Activated naive CD8-positive, alpha-beta T cell treated with anti-CD3 and anti-CD28 coated beads, Interleukin-2, amount 50 U/mL, for 16 hours (primary cell): Measurements from ENCODE around the gene BFAR.
"Not testable (repeated sequence)": the region's sequence is repeated elsewhere in the genome, so short reads cannot be mapped to it uniquely, and the experiment has no call there.

Experiments used
- DNase-seq: peaks from one replicate; pipeline ENCODE4 v3.0.0-alpha.2; 2020; ENCODE audit warnings: low read depth, low spot score

The BFAR gene

DNA sequence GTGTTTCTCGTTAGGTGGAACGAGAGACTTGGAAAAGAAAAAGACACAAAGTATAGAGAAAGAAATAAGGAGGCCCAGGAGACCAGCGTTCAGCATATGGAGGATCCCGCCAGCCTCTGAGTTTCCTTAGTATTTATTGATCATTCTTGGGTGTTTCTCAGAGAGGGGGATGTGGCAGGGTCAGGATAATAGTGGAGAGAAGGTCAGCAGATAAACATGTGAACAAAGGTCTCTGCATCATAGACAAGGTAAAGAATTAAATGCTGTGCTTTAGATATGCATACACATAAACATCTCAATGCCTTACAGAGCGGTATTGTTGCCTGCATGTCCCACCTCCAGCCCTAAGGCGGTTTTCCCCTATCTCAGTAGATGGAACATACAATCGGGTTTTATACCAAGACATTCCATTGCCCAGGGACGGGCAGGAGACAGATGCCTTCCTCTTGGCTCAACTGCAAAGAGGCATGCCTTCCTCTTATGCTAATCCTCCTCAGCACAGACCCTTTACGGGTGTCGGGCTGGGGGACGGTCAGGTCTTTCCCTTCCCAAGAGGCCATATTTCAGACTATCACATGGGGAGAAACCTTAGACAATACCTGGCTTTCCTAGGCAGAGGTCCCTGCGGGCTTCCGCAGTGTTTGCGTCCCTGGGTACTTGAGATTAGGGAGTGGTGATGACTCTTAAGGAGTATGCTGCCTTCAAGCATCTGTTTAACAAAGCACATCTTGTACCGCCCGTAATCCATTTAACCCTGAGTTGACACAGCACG, 3.6 kb downstream of the BFAR start:
- not testable (repeated sequence) for DNase-seq

DNA sequence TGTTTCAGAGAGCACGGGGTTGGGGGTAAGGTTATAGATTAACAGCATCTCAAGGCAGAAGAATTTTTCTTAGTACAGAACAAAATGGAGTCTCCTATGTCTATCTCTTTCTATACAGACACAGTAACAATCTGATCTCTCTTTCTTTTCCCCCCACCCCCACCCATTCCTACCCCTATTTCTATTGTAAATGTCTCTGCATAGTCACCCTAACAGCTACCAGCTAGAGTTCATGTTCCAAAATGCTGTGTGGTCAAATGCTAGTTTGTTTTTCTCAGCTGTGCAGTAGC, 4.1 kb downstream of the BFAR start:
- DNase-seq, result not testable (repeated sequence)

DNA sequence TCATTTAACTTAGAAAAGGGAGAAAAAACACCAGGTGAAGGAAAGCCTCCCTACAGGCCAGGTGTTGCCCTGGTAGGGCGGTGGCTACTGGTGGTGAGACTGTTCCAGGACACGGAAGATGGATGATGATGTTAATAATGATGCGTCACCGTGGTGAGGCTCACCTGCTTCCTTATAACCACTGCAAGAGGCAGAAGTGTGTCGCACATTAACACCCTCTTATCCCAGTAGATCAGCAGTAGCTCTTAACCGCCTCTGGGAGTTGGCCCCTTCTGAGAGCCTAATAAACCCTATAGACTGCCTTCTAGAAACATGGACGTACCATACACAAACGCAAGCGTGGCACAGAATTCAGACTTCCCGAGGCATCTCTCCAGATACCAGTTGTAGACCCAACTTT, 7.8 kb downstream of the BFAR start:
- no peak for DNase-seq

DNA sequence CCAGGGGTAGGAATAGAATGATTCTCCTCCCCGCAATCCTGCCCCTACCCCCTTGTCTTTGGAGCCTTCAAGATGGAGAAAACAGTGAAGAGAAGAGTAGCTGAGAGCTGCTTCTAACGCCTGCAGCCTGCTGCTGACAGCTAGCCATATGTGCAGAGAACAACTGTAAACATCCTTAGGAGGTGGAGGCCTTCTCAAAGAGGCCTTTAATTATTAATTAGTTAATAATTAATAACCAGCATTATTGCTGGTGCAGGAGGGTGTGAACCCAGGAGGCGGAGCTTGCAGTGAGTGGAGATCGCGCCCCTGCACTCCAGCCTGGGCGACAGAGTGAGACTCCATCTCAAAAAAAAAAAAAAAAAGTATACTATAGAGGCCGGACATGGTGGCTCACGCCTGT, 8.5 kb downstream of the BFAR start:
- DNase-seq, result no peak

DNA sequence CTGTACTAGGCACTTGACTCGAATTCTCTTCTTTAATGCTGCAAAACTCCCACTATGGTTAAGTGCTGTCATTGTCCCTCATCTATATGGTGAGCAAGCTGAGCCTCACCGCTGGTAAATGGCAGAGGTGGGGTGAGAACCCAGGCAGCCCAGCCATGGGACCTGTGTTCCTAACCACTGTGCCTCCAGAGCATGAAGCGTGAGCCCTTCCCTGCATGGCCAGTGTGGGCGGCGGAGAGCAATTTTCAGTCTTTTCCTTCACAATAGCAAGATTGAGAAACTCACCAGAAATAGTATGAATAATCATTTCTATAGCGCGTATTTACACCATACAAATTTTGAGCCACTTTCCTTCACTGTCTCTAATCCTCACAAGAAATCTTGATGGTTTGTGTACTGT, 9.2 kb downstream of the BFAR start:
- DNase-seq, result no peak

DNA sequence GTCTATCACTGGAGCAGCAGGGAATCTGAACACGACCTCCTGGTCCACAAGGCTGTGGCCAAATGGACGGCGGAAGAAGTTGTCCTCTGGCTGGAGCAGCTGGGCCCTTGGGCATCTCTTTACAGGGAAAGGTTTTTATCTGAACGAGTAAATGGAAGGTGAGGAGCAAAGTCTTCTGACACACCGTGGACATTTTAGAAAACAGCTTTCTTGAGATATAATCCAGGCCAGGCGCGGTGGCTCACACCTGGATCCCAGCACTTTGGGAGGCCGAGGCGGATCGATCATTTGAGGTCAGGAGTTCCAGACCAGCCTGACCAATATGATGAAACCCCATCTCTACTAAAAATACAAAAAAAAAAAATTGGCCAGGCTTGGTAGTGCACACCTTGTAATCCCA, 17.1 kb downstream of the BFAR start:
- DNase-seq, result no peak

DNA sequence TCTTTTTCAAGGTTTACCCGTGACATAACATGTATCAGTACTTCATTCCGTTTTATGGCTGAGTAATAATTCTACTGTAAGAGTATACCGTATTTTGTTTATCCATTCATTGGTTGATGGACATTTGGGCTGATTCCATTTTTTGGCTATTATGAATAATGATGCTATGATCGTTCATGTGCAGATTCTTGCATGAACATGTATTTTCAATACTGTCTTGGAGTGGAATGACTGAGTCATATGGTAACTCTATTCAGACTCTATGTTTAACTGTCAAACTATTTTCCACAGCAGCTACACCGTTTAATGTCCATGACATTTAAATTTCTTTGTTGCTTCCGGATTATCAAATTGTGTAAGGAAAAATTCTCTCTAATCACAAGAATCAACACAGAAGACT, 17.9 kb downstream of the BFAR start:
- no peak for DNase-seq

DNA sequence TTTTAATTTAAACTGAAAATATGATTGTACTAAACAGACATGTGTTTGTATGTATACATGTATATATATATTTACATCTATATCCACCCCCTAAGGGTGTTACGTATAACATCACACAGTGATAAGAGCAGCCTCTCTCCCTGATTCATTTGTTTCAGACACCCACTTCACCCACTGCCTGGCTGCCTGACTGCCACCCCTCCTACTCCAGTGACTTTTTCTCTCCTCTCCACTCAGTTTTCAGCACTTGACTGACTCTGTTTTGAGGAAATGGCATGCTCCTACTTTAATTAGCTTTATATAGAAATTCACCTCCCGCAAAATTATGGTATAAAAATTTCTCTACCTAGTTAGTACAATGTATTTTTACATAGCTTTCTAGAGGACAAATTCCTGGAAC, 20.0 kb downstream of the BFAR start:
- DNase-seq, result no peak

DNA sequence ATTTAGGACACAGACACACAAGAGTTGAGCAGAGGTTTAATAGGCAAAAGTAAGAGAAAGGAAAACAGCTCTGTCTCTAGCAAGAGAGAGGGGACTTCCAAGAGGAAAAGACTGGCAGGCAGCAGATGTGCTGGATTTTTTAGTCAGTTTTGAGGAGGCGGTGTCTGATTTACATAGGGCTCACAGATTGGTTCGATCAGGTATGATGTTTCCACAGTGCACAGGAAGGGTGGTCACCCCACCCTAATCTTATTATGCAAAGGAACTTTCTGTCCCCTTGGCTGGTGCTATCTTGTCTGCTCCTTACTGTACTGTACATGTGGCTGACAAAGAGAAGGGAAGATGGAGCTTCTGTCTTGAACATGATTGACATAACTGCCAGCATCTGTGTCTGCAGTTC, 25.3 kb downstream of the BFAR start:
- no peak for DNase-seq

DNA sequence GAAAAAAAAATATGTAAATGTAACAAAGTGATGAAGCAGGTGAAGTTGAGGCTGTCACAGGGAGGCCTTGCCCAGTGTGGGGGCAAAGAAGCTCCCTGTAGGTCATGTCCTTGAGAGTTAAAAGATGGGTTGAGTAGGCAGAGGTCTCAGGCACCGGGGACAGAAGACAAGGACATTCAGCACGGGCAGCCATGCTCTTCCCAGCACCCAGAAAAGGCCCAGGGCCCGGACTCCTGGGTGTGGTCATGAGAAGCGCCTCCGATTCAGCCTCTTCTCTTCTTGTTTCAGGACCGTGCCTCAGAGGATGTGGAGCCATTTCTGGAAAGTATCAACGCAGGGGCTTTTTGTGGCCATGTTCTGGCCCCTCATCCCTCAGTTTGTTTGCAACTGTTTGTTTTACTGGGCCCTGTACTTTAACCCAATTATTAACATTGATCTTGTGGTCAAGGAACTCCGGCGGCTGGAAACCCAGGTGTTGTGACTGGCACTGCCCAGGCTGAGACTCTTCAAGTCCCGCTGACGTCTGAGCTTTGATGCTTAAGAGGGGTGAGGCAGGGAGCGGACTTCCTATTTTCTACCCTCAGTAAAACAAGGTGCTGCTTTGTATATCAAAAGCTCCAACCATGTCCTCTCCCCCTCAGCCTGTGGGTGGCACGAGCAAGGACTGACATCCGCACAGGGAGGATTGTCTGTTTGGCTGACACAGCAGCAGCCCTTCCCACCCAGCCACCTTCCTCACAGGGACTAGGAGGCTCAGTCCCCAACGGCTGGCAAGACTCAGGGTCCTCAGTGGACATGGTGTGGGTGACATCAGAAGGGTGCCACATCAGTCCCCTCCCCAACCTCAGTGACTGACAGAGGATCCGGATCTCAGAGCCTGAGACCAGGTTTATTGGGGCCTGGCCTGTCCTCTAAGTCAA, 34.9 kb downstream of the BFAR start:
- DNase-seq, result no peak

DNA sequence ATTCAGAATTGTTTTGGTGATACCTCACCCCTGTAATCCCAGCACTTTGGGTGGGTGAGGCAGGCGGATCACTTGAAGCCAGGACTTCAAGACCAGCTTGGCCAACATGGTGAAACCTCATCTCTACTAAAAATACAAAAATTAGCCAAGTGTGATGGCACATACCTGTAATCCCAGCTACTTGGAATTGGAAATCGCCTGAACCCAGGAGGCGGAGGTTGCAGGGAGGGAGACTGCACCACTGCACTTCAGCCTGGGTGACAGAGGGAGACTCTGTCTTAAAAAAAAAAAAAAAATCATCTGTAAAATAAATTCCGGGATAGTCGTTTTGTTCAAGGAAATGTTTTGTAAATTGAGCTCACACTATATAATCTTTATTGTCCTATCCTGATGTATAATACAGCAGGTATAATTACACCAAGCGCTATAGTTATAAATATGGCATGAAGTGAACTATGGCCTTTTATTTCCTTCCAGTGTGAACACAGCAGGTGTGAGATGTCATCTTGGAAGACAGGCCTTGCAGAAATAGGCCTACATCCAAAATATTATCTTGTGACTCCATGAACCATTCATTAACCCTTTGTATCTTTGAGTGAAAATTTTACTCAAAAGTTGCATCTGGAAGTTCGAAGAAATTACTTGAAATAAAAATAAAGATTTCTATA, 35.9 kb downstream of the BFAR start:
- DNase-seq, result no peak

DNA sequence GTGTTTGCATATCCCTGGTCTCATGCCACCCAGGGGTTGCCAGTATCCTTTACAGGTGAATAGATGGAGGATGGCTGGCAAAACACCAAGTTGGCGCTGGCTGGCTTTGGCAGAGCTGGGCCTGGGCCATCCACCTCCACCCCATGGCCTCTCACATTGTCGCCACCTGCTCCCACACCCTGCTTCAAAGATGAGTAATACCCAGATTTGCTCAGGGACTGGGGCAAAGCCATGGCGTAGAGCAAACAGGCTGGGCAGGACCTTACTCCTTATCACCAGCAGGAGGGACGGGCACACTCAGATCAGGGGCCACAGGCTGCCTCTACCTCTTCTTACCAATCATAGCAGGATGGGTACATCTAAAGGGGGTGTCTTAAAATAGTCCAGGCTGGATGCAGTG, 37.0 kb downstream of the BFAR start:
- DNase-seq, result no peak

DNA sequence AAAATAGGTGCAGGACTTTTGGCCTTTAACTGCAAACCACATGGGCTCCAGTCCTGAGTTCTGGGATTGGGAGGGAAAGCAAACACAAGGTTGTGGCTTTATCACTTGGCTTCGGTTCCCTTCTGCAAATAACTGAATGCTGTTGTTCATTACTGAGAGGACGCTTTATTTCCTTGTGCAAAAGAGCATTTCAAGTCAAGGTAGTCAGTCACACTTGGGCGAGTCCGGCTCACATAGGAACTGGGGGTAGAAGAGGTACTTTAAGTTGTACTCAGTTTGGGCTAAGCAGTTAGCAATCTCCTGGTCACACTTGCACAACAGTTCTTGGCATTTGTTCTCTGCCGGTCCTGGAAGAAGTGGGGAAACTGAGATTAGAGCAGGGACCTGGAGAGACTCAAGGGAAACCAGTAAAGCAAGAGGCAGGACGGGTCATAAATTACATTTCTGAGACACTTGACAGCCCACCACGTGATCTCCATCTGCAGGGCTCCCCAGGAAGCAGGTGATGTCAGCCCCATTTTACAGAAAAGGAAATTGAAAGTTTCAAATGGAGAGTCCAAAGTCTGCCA, 39.7 kb downstream of the BFAR start:
- DNase-seq, result no peak

DNA sequence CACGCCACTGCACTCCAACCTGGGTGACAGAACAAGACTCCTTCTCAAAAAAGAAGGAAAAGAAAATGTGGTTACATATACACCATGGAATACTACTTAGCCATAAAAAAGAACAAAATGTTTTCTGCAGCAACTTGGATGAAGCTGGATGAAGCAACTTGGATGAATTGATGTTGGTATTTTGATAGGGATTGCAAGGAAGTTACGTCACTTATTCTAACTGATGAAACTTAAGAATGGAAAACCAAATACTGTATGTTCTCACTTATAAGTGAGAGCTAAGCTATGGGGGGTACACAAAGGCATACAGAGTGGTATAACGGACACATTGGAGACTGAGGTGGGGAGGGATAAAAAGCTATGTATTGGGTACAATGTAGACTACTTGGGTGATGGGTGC, 43.9 kb downstream of the BFAR start:
- DNase-seq, result no peak

DNA sequence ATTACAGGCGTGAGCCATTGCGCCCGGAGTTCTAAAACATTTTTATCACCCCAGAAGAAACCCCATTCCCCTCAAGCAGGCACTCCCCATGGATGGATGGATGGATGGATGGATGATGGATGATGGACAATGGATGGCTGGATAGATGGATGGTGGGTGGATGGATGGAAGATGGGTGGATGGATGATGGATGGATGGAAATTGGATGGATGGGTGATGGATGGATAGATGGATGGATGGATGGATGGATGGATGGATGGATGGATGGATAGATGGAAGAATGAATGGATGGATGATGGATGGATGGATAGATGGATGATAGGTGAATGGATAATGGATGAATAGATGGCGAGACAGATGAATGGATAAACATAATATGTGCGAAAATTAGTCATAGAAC, 44.9 kb downstream of the BFAR start:
- no peak for DNase-seq

DNA sequence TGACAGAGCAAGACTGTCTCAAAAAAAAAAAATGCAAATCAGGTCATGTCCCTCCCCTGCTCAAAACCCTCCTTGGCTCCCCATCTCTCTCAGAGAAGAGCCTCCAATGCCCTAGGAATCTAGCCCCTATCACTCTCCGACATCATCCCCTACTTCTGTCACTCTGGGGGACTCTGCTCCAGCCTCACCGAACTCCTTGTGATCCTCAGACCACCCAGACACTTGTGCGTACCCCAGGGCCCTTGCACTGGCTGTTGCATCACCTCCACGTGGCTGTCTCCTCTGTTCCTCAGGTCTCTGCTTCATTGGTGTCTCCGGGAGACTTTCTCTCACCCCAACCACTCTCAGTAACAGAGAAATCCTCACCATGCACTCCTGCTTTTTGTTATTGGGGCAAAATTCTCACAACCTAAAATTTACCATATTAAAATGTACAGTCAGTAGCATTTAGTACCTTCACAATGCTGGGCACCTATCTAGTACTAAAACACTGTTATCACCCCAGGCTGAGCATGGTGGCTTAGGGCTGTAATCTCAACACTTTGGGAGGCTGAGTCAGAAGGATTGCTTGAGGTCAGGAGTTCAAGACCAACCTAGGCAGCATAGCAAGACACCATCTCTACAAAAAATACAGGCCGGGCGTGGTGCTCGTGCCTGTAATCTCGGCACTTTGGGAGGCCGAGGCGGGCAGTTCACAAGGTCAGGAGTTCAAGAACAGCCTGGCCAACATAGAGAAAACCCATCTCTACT, 46.2 kb downstream of the BFAR start:
- DNase-seq, result no peak

DNA sequence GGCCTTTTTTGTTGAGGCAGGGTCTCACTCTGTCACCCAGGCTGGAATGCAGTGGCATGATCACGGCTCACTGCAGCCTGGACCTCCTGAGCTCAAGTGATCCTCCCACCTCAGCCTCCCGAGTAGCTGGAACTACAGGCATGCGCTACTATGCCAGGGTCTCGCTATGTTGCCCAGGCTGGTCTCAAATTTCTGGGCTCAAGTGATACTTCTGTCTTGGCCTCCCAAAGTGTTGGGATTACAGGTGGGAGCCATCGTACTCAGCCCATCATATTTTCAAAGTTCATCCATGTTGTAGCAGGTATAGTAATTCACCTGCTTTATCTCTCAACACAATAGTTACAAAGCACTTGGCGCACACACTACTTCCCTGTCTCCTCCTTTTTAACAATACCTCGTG, 47.6 kb downstream of the BFAR start:
- DNase-seq, result not testable (repeated sequence)

DNA sequence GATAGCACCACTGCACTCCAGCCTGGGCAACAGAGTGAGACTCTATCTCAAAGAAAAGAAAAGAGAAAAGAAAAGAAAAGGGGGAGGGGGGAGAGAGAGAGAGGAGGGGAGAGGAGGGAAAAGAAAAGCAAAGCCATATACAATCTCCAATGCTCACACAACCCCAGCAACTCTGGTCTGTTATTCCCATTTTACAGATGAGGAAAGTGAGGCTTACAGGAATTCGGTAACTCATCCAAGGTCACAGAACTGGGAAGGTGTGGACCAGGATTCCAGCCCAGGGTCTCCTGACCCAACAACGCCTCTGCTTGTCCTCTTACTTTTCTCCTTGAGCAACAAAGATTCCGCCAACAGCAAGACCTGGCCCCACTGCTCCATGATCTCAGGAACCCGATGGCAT, 48.4 kb downstream of the BFAR start:
- DNase-seq, result no peak

DNA sequence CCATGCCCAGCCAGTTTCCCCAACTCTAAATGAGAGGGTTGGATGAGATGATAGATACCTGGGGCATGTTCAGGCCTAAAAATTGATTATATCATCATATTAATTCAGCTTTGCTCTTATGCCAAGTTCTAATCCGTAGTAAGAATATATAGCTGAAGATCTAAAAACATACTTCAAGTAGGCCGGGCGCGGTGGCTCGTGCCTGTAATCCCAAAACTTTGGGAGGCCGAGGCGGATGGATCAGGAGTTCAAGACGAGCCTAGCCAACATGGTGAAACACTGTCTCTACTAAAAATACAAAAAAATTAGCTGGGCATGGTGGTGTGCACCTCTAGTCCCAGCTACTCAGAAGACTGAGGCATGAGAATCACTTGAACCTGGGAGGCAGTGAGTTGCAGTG, 49.4 kb downstream of the BFAR start:
- DNase-seq, result no peak

DNA sequence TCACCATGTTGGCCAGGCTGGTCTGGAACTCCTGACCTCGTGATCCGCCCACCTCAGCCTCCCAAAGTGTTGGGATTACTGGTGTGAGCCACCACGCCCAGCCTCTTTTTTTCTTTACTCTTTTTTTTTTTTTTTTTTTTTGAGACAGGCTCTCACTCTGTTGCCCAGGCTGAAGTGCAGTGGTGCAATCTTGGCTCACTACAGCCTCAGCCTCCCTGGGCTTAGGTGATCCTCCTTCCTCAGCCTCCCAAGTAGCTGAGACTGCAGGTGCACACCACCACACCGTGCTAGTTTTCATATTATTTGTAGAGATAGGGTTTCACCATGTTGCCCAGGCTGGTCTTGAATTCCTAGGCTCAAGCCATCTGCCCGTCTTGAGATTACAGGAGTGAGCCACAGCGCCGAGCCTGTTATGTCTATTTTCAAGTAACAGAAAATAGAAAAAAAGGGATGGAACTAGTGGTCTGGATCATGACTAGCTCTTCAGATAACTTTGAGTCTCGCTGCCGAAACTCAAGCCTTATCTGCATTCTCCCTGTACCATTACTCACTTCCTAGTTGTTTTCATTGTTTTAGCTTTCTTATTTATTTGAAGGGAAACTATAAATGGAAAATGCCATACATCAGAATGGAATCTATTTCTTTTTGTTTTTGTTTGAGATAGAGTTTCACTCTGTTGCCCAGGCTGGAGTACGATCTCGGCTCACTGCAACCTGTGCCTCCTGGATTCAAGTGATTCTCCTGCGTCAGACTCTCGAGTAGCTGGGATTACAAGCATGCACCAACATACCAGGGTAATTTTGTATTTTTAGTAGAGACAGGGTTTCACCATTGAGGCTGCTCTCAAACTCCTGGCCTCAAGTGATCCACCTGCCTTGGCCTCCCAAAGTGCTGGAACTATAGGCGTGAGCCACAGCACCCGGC, 53.4 kb downstream of the BFAR start:
- not testable (repeated sequence) for DNase-seq

DNA sequence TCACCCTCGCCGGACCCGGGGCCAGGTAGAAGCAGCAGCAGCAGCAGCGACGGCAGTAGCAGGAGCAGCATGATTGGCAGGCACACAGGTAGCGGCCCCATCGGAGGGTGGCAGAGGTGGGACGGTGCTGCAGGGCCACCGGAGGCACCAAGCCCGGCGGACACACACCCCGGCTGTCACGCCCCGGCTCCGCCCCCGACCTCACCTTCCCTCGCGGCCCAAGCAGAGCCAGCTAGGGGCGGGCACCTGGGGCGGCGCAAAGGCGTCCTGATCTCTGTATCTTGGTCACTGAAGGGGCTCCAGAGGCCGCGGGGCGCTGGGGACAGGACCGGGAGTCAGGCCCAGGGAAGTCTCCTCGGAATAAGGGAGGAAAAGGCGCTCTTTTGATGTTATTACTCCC, 61.4 kb downstream of the BFAR start, which contains the start of gene PLA2G10:
Gene PLA2G10 (minus strand): TSS at position 180 of the 400 bp plus-strand sequence. CDS start 79 bp downstream, at position 101.
- not testable (repeated sequence) for DNase-seq
